K562 (cell line): ENCODE results near the gene GUK1. TPM values are rescaled to one million over a fixed set of nuclear protein-coding genes. Genes with fewer than 3 reads are reported as not detected.

Source experiments
- CBFB ChIP-seq: sonication (generic); formaldehyde crosslinking; IDR thresholded peaks from 2 replicates; pipeline ENCODE4 v1.4.0; 2020; ENCODE audit warnings: mild to moderate bottlenecking, missing genetic modification reagents
- GTF2A2 ChIP-seq: IDR thresholded peaks from 2 replicates; pipeline ENCODE4 v1.6.1; 2016; ENCODE audit warnings: mild to moderate bottlenecking, missing genetic modification characterization, missing compliant biosample characterization
- HMGN3 ChIP-seq: IDR thresholded peaks from 2 replicates; pipeline ENCODE4 v1.6.1; 2011; ENCODE audit warnings: borderline replicate concordance, low read depth, mild to moderate bottlenecking, mixed read lengths, low read length; ENCODE audit not compliant: insufficient read length; ENCODE audit errors: extremely low read depth
- LARP7 ChIP-seq: fragments of 450-650 bp; IDR thresholded peaks from 2 replicates; pipeline ENCODE4 v1.6.1; 2016
- MAZ ChIP-seq, 2 experiments: fragments of 450-650 bp in 1 of 2; sonication (generic) in 1 of 2; formaldehyde crosslinking; IDR thresholded peaks in 1 of 2; conservative IDR thresholded peaks in 1 of 2; 2 replicates each; pipeline versions ENCODE4 v1.4.0 to v1.5.0; 2020; ENCODE audit warnings: mild to moderate bottlenecking in 1 of 2, missing genetic modification reagents in 1 of 2
- RFX1 ChIP-seq: fragments of 450-650 bp; IDR thresholded peaks from 2 replicates; pipeline ENCODE4 v1.6.1; 2016; ENCODE audit warnings: mild to moderate bottlenecking, moderate library complexity
- TCF7 ChIP-seq: sonication (generic); IDR thresholded peaks from 2 replicates; pipeline ENCODE4 v1.6.1; 2016; ENCODE audit warnings: antibody characterized with exemption, borderline replicate concordance
- TSC22D4 ChIP-seq: fragments of 450-650 bp; IDR thresholded peaks from 2 replicates; pipeline ENCODE4 v1.6.1; 2016; ENCODE audit warnings: missing genetic modification characterization, missing biosample characterization, control low read depth
- ZNF778 ChIP-seq: fragments of 450-650 bp; formaldehyde crosslinking; IDR thresholded peaks from 2 replicates; pipeline ENCODE4 v1.4.0; 2020; ENCODE audit warnings: mild to moderate bottlenecking, moderate library complexity
- ZNF785 ChIP-seq: fragments of 250-450 bp; sonication (Bioruptor Pico); IDR thresholded peaks from 2 replicates; pipeline ENCODE4 v1.4.0; 2020; ENCODE audit warnings: mild to moderate bottlenecking
- polyA plus RNA-seq, 8 experiments: library from polyadenylated mRNA; depleted of rRNA in 4 of 8; stranded (reverse) in 5 of 8; unstranded in 3 of 8; fragments of >200 nt; fragmentation: Nextera tagmentation in 2 of 8; fragmentation: Illumina TruSeq in 1 of 8; extraction: Ambion mirVana in 2 of 8; extraction: Trizol in 1 of 8; gene quantifications; 2 replicates each; pipeline versions ENCODE4 v1.2.1 to v1.2.3, GENCODE V29; 2011 to 2014; ENCODE audit warnings: inconsistent platforms in 1 of 8, missing spikeins in 1 of 8
- total RNA-seq, 7 experiments: library from RNA; depleted of rRNA in 6 of 7; stranded (reverse); fragments of >200 nt in 6 of 7; fragmentation: Illumina TruSeq in 2 of 7; extraction: Trizol in 2 of 7; gene quantifications; 2 replicates each; pipeline versions ENCODE4 v1.2.1 to v1.2.3, GENCODE V29; 2011 to 2021; ENCODE audit warnings: low replicate concordance in 1 of 7
- TF ChIP-seq, protein P1 (sequence below): fragments of 450-650 bp; IDR thresholded peaks from 2 replicates; pipeline ENCODE4 v1.6.1; 2016; ENCODE audit warnings: borderline replicate concordance
- TF ChIP-seq, protein P2 (sequence below), 2 experiments: fragments of 450-650 bp; formaldehyde crosslinking in 1 of 2; IDR thresholded peaks; 2 replicates each; pipeline versions ENCODE4 v1.4.0 to v1.6.1; 2014 to 2020; ENCODE audit warnings: mild to moderate bottlenecking in 2 of 2, borderline replicate concordance in 1 of 2, low read depth in 1 of 2
- TF ChIP-seq, protein P3 (sequence below): sonication (generic); formaldehyde crosslinking; IDR thresholded peaks from 2 replicates; pipeline ENCODE4 v1.8.0; 2022; ENCODE audit warnings: missing genetic modification reagents, mild to moderate bottlenecking, moderate library complexity, borderline replicate concordance
- TF ChIP-seq, protein P4 (sequence below): fragments of 450-650 bp; IDR thresholded peaks from 2 replicates; pipeline ENCODE4 v1.6.1; 2017; ENCODE audit warnings: mild to moderate bottlenecking, moderate library complexity

GUK1 gene
- total and polyA plus RNA-seq, 9 of the 15 experiments (the other 6 are each of a cell fraction or from before 2014, with no cell fraction given): 7.0 to 331 (median 132) TPM

DNA sequence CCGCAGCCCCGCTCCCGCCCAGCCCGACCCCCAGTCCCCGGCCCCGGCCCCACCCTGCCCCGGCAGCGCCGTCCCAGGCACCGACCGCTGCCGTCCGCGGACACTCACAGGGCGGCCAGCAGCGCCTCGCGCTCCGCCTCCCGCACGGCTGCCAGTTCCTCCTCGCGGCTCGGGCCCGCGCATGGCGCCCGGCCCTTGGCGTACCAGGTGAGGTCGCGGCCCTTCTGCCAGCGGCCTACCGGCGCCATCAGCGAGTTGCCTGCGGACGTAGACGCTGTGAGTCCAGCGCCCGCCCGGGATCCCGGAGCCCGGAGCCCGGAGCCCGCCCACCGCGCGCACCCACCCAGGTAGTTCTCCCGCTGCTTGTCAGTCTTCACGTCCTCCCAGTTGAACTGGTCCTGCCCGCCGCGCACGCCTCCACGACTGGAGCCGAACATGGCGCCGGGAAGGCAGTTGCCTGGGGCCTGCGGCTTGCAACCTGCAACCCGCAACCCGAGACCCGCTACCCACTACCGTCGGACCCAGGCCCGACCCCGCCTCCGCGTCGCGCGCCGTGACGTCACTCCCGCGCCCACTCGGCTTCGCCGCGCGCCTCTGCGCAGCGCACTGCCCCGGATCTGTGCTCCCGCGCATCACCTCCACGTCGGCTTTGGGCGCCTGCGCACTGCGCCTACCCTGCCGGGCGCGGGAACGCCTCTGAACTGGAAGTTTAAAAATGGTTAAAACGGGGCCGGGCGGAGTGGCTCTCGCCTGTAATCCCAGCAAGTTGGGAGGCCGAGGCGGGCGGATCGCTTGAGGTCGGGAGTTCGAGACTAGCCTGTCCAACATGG lies 37.1 kb upstream of the GUK1 start, which contains the start of gene C1orf35 (continued):
- TF ChIP-seq, protein P1, sequence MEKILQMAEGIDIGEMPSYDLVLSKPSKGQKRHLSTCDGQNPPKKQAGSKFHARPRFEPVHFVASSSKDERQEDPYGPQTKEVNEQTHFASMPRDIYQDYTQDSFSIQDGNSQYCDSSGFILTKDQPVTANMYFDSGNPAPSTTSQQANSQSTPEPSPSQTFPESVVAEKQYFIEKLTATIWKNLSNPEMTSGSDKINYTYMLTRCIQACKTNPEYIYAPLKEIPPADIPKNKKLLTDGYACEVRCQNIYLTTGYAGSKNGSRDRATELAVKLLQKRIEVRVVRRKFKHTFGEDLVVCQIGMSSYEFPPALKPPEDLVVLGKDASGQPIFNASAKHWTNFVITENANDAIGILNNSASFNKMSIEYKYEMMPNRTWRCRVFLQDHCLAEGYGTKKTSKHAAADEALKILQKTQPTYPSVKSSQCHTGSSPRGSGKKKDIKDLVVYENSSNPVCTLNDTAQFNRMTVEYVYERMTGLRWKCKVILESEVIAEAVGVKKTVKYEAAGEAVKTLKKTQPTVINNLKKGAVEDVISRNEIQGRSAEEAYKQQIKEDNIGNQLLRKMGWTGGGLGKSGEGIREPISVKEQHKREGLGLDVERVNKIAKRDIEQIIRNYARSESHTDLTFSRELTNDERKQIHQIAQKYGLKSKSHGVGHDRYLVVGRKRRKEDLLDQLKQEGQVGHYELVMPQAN: peak; percentile 94
- TF ChIP-seq TSC22D4 (tag) (no peak), MAZ (CRISPR knock-in tag; conservative IDR thresholded peaks at IDR 0.05 in 1 of 2, IDR thresholded peaks at IDR 0.05 in 1 of 2) (peak; percentile 83 to 93), CBFB (CRISPR knock-in tag) (0 out of 2 replicates have a peak, but pooled peaks have one; percentile 48), TCF7 (no peak), ZNF785 (CRISPR knock-in tag) (no peak), LARP7 (no peak), ZNF778 (no peak), RFX1 (no peak), HMGN3 (peak; percentile 20), GTF2A2 (tag) (no peak)
- TF ChIP-seq, protein P2, sequence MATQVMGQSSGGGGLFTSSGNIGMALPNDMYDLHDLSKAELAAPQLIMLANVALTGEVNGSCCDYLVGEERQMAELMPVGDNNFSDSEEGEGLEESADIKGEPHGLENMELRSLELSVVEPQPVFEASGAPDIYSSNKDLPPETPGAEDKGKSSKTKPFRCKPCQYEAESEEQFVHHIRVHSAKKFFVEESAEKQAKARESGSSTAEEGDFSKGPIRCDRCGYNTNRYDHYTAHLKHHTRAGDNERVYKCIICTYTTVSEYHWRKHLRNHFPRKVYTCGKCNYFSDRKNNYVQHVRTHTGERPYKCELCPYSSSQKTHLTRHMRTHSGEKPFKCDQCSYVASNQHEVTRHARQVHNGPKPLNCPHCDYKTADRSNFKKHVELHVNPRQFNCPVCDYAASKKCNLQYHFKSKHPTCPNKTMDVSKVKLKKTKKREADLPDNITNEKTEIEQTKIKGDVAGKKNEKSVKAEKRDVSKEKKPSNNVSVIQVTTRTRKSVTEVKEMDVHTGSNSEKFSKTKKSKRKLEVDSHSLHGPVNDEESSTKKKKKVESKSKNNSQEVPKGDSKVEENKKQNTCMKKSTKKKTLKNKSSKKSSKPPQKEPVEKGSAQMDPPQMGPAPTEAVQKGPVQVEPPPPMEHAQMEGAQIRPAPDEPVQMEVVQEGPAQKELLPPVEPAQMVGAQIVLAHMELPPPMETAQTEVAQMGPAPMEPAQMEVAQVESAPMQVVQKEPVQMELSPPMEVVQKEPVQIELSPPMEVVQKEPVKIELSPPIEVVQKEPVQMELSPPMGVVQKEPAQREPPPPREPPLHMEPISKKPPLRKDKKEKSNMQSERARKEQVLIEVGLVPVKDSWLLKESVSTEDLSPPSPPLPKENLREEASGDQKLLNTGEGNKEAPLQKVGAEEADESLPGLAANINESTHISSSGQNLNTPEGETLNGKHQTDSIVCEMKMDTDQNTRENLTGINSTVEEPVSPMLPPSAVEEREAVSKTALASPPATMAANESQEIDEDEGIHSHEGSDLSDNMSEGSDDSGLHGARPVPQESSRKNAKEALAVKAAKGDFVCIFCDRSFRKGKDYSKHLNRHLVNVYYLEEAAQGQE (IDR thresholded peaks at IDR 0.05; ENCODE audit: borderline replicate concordance): no peak
- TF ChIP-seq, protein P2 (CRISPR knock-in tag; IDR thresholded peaks at IDR 0.05; ENCODE audit: low read depth): peak; percentile 58; the same call in 1 of the 2 replicates
- TF ChIP-seq, protein P3, sequence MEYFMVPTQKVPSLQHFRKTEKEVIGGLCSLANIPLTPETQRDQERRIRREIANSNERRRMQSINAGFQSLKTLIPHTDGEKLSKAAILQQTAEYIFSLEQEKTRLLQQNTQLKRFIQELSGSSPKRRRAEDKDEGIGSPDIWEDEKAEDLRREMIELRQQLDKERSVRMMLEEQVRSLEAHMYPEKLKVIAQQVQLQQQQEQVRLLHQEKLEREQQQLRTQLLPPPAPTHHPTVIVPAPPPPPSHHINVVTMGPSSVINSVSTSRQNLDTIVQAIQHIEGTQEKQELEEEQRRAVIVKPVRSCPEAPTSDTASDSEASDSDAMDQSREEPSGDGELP (CRISPR knock-in tag): peak; percentile 75
- TF ChIP-seq, protein P4, sequence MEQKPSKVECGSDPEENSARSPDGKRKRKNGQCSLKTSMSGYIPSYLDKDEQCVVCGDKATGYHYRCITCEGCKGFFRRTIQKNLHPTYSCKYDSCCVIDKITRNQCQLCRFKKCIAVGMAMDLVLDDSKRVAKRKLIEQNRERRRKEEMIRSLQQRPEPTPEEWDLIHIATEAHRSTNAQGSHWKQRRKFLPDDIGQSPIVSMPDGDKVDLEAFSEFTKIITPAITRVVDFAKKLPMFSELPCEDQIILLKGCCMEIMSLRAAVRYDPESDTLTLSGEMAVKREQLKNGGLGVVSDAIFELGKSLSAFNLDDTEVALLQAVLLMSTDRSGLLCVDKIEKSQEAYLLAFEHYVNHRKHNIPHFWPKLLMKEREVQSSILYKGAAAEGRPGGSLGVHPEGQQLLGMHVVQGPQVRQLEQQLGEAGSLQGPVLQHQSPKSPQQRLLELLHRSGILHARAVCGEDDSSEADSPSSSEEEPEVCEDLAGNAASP: no peak
